Measurements from ENCODE around the gene CMIP.
A peak's percentile ranks its signal among the peaks of the same experiment; 100 is the strongest.
"Not testable (repeated sequence)": the region's sequence is repeated elsewhere in the genome, so short reads cannot be mapped to it uniquely, and the experiment has no call there.

CMIP gene

DNA sequence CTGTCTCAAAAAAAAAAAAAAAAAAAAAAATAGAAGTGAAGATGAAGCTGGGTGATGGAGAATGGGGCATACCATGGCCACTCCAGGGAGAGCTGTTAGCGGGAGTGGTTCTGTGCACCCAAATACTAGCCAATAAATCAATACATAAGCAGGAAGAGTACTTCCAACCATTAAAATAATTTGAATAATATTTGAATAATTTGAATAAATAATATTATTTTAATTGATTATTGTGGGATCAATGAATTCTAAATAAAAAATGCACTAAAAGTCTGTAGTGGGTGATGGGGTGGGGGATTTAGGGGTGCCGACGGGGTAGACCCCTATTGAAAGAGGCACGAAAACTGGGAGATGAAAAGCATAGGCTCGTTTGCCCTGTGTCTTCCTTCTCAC lies 41.4 kb upstream of the CMIP start:
- no peak for TF ChIP-seq CTCF (IDR thresholded peaks at IDR 0.05; ENCODE audit: insufficient read depth, low read depth, low read length, missing control alignments)
- H3K4me3 ChIP-seq (ENCODE audit: low read depth, low read length), result no peak overlapping the region

DNA sequence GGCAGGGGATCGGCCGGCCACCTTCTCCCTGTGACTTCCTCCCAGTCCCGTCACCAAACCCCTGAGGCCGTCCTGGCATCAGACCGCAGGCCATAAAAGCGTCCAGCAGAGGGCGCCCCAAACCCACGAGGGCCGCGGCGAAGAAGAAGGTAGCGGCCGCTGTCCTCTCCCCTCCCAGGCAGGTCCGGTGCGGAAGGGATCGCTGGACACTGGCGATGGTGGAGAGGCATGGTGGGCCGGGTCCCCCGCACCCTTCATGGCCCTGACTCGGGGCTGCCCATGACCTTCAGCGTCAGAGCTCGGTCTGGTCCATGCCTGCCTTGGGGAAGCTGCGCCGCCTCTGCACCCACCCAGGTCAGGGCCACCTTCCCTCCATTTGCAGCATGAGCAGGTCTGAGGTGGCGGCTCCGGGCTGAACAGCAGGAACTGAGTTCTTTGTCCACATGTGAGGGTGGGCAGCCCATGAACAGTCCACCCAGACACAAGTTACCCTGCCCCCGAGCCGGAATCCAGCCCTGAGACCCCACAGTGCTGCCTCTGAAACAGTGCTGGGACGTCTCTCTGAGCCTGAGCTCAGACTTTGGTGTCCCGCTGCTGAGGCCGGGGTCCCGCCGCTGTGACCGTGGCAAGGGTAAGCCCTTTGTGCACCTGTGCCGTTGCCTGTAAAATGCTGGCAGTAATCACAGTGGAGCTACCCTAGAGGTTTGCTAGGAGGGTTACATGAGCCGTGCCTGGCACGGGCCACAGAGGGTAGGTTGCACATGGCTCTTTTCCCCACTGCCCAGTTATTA lies 40.8 kb upstream of the CMIP start:
- H3K4me3 ChIP-seq (ENCODE audit: low read depth, low read length), result no peak overlapping the region
- TF ChIP-seq CTCF (IDR thresholded peaks at IDR 0.05; ENCODE audit: insufficient read depth, low read depth, low read length, missing control alignments), result peak; percentile 85
- peak; percentile 84 for DNase-seq (ENCODE audit: low read depth)

More for the DNA sequence above, 41.4 kb upstream of the CMIP start:
- DNase-seq (ENCODE audit: low read depth), result no peak

DNA sequence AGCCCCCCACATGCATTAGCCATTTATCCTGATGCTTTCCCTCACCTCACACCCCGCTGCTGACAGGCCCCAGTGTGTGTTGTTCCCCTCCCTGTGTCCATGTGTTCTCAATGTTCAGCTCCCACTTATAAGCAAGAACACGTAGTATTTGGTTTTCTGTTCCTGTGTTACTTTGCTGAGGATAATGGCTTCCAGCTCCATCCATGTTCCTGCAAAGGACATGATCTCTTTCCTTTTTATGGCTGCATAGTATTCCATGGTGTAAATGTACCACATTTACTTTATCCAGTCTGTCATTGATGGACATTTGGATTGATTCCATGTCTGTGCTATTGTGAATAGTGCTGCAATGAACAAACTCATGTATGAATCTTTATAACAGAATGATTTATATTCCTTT lies 39.6 kb upstream of the CMIP start:
- not testable (repeated sequence) for H3K4me3 ChIP-seq (ENCODE audit: low read depth, low read length); DNase-seq (ENCODE audit: low read depth)

- TF ChIP-seq CTCF (IDR thresholded peaks at IDR 0.05; ENCODE audit: insufficient read depth, low read depth, low read length, missing control alignments), result no peak
- H3K4me3 ChIP-seq (ENCODE audit: low read depth, low read length), result no peak overlapping the region
- no peak for DNase-seq (ENCODE audit: low read depth)
These were observed 38.9 kb upstream of the CMIP start for GRCh38 chr16:81405702-81406113.

DNA sequence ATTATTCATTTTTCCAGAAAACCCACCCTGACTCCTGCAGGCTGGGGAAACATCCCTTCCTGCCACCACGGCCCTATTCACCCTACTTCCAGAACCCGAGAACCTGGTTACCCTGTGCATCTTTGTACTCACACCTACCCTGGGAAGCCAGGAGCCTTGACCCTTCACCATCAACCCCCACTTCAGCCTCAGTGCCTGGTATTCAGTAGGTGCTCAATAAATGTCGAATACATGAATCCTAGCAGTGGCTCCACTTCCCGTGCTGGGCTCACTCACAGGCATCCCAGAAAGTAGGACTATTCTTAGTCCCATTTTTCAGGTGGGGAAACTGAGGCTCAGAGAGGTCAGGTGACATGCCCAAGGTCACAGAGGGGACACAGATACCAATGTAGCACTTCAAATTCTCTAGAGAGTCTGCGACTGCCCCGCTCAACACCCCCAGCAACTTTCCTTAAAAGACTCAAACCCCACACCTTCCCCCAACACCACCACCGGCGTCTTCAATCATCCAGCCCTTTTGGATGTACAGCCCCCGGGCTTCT lies 36.1 kb upstream of the CMIP start:
- H3K4me3 ChIP-seq (ENCODE audit: low read depth, low read length), result no peak overlapping the region
- no peak for TF ChIP-seq CTCF (IDR thresholded peaks at IDR 0.05; ENCODE audit: insufficient read depth, low read depth, low read length, missing control alignments)
- no peak for DNase-seq (ENCODE audit: low read depth)

DNA sequence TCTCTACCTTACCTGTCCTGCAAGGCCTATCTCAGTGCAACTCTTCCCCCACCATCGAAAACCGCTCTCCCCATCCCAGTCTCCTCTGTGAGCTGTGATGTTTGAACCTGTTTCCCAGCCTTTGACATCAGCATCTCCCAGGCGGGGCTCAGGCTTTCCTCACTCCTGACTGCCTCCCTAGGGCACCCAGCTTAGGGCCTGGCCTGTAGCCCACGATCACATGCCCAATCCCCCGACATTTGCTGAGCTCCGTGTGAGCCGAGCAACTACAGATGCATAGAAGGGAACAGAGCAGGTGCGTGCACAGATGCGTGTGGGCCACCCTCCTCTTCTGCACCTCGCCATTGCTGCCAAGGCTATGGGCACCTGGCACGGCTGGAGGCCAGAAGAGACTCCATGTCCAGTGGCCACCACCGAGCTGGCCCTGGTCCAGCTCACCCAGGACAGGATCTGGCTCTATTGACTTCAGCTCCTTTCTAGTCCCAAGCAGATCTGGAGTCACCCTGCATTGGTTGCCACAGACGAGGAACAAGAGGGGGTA lies 35.5 kb upstream of the CMIP start:
- no peak overlapping the region for H3K4me3 ChIP-seq (ENCODE audit: low read depth, low read length)
- no peak for TF ChIP-seq CTCF (IDR thresholded peaks at IDR 0.05; ENCODE audit: insufficient read depth, low read depth, low read length, missing control alignments)
- DNase-seq (ENCODE audit: low read depth), result no peak

DNA sequence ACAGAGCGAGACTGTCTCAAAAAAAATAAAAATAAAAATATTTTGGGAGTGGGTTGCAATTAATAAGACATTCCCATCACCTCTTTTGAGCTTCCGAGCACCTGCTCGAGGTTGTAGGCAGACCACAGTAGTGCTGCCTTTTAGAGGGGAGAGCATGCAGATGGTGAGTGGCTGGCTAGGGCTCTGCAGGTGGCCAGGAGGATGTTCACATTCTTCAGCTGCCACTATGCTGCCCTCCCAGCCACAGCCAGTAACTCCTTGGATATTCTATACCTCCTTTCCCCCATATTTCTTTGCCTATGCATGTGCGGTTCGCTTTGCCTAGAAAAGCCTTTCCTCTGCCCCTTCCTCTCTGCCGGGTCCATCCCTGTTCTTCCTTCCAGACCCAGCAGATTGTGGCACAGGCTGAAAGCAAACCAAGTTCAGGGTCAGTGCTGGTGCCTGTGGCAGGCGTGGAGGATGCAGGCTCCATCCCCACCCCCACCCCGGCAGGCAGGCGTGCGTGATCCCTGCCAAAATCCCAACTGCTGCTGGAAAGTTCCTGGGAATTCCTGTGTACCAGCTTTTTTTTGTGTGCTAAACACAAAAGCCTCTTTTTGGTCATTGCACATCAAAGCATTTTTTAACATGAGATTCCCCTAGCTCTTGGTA lies 33.8 kb upstream of the CMIP start:
- TF ChIP-seq CTCF (IDR thresholded peaks at IDR 0.05; ENCODE audit: insufficient read depth, low read depth, low read length, missing control alignments), result no peak
- no peak overlapping the region for H3K4me3 ChIP-seq (ENCODE audit: low read depth, low read length)
- DNase-seq (ENCODE audit: low read depth), result no peak

Data from GM12865 (cell line).